ENCODE data around the gene MGAT3. TPM values are rescaled to one million over a fixed set of nuclear protein-coding genes. Genes with fewer than 3 reads are reported as not detected.
A peak's percentile ranks its signal among the peaks of the same experiment; 100 is the strongest.

The MGAT3 gene
- total RNA-seq, 1 experiment from 2014 or later, result 5.0 TPM

DNA sequence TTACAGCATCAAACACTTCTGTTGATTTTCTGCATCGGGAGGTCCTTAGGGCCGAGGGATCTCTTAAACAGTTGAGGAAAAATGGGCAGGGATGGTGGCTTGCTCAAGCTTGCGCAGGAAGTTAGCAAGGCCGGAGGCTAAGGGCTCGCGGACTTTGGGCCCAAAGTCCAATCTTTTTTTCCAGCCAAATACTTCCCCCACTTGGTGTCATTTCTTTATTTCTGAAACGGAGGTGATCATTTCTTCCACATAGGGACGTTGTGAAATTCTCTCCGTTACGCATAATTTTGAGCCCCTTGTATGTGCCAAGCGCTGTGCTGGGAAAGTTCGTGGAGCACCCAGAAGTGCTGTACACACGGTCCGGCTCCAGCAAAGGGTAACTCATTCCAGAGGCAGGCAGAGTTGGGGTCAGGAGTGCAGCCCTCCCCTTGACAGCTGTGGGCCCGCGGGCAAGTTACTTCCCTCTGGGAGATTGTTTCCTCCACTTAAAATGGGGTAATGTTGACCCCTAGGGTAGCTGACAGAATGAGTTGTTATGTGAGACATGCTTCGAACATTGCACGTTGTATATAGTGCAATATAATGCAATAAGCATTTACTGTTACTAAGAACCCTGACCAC lies 46.1 kb downstream of the MGAT3 start:
- Histone ChIP-seq H3T11ph (ENCODE audit: low read length) (no peak overlapping the region), H3K18ac (ENCODE audit: insufficient read length, low read depth, low read length) (no peak overlapping the region), H3K27me3 (ENCODE audit: insufficient read depth, low read length) (peaks cover 15% of the 10 kb centered on the region), H4K20me1 (ENCODE audit: control insufficient read depth, insufficient read depth, insufficient read length) (peaks cover 8% of the 10 kb centered on the region), H2AK5ac (ENCODE audit: insufficient read length, low read length) (no peak overlapping the region), H3K27ac (ENCODE audit: insufficient read length, low read depth, low read length) (no peak overlapping the region), H4K8ac (replicated peaks; ENCODE audit: insufficient read length, low read depth, low read length) (no peak overlapping the region), H3K23me2 (ENCODE audit: insufficient read length, low read depth, low read length, poor library complexity, severe bottlenecking) (peaks cover 8% of the 10 kb centered on the region), H4K91ac (ENCODE audit: insufficient read length, low read depth, low read length) (no peak overlapping the region), H2BK15ac (ENCODE audit: low read depth, low read length) (no peak overlapping the region), H3K9me3 (ENCODE audit: control insufficient read depth, low read depth, low read length) (no peaks in the 10 kb centered on the region), H3K79me1 (ENCODE audit: insufficient read depth, low read depth, low read length, poor library complexity, severe bottlenecking) (no peaks in the 10 kb centered on the region), H3K56ac (ENCODE audit: insufficient read length, low read depth, low read length) (no peak overlapping the region), H3K9ac (ENCODE audit: extremely low read depth, insufficient read length, low read length) (peak overlapping the region; percentile 12), H3K4ac (ENCODE audit: low read depth, low read length) (no peak overlapping the region), H2BK120ac (ENCODE audit: low read depth, low read length, poor library complexity, severe bottlenecking) (no peak overlapping the region), H3K4me2 (ENCODE audit: insufficient read depth, insufficient read length, low read length) (peak overlapping the region; percentile 68), H3K23ac (ENCODE audit: insufficient read length, low read depth, low read length) (no peak overlapping the region), H3K4me1 (ENCODE audit: insufficient read depth, low read length) (no peaks in the 10 kb centered on the region; the same call in 1 of the 2 replicates), H3K14ac (ENCODE audit: insufficient read depth, low read length) (no peak overlapping the region), H2BK20ac (ENCODE audit: low read depth, low read length, poor library complexity, severe bottlenecking) (no peak overlapping the region), H2BK5ac (ENCODE audit: insufficient read length, low read length) (no peak overlapping the region), H2AFZ (ENCODE audit: low read length) (no peak overlapping the region), H2BK12ac (ENCODE audit: insufficient read length, low read depth, low read length) (no peak overlapping the region), H4K5ac (ENCODE audit: insufficient read length, low read depth, low read length) (no peak overlapping the region), H3K79me2 (ENCODE audit: insufficient read depth, low read length) (no peaks in the 10 kb centered on the region)
- no peak overlapping the region for H3K27ac Mint-ChIP-seq
- DNase-seq, result no peak
- no CpG with 5 or more reads among the region's 18 CpGs for WGBS (ENCODE audit: extremely low coverage, insufficient read length, low lambda C conversion rate)
- H3K4me1 Mint-ChIP-seq, result peaks cover 10 to 14% of the 10 kb centered on the region in 2 experiments
- H3K4me3 Mint-ChIP-seq, result peak overlapping the region; percentile 87 to 98
- TF ChIP-seq, protein P1, sequence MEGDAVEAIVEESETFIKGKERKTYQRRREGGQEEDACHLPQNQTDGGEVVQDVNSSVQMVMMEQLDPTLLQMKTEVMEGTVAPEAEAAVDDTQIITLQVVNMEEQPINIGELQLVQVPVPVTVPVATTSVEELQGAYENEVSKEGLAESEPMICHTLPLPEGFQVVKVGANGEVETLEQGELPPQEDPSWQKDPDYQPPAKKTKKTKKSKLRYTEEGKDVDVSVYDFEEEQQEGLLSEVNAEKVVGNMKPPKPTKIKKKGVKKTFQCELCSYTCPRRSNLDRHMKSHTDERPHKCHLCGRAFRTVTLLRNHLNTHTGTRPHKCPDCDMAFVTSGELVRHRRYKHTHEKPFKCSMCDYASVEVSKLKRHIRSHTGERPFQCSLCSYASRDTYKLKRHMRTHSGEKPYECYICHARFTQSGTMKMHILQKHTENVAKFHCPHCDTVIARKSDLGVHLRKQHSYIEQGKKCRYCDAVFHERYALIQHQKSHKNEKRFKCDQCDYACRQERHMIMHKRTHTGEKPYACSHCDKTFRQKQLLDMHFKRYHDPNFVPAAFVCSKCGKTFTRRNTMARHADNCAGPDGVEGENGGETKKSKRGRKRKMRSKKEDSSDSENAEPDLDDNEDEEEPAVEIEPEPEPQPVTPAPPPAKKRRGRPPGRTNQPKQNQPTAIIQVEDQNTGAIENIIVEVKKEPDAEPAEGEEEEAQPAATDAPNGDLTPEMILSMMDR (conservative IDR thresholded peaks at IDR 0.05), result no peak
- H3K36me3 Mint-ChIP-seq (ENCODE audit: insufficient read depth in 1 of 3, low read depth in 3 of 3), result peaks cover 33 to 45% (median 35%) of the 10 kb centered on the region in 3 experiments; a peak in 6 of 7 replicates
- H3K27me3 Mint-ChIP-seq (ENCODE audit: low read depth), result peaks cover 88% of the 10 kb centered on the region
- no peaks in the 10 kb centered on the region for H3K9me3 Mint-ChIP-seq

Data from H9 (cell line).